GM21447 (cell line): ENCODE results near the gene DDTL.
"Not testable (repeated sequence)": the region's sequence is repeated elsewhere in the genome, so short reads cannot be mapped to it uniquely, and the experiment has no call there.

Experiments used
- ATAC-seq: cut with Tn5 transposase; IDR thresholded peaks from one replicate; pipeline ENCODE4 v1.9.1; 2021; ENCODE audit not compliant: unreplicated experiment

The DDTL gene

GRCh38 chr22:23966568-23966967 lies at the start of gene DDTL:
Gene DDTL (plus strand): TSS chr22:23966888. CDS start chr22:23966915, 27 bp downstream.
- ATAC-seq = peak; percentile 87

DNA sequence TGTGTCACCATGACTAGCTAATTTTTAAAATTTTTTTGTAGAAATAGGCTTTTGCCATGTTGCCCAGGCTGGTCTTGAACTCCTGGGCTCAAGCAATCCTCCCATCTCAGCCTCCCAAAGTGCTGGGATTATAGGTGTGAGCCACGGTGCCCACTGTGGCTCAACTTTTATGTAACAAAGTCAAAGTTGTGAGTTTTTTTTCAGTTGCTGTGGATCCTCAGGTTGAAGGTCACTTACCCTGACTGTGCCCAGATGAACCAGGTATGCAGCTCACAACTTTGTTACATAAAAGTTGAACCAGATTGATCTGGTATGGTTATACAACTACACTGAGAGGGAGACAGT lies 46.4 kb upstream of the DDTL start:
- ATAC-seq = not testable (repeated sequence)

DNA sequence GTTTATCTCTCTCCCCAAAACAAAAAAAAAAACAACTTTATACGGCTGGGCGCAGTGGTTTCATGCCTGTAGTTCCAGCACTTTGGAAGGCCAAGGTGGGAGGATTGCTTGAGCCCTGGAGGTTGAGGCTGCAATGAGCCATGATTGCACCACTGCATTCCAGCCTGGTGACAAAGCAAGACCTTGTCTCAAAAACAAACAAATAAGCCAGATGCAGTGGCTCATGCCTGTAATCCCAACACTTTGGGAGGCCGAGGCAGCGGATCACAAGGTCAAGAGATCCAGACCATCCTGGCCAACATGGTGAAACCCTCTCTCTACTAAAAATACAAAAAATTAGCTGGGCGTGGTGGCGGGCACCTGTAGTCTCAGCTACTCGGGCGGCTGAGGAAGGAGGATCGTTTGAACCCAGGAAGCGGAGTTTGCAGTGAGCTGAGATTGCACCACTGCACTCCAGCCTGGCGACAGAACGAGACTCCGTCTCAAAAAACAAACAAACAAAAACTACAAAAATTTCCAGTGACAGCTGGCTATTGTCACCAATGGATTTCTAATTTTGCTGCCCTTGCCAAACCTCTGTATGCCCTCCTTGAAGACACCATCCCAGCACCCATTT lies 45.0 kb upstream of the DDTL start:
- ATAC-seq = not testable (repeated sequence)

- ATAC-seq = no peak
Measured at GRCh38 chr22:23922921-23923320, 43.8 kb upstream of the DDTL start.

DNA sequence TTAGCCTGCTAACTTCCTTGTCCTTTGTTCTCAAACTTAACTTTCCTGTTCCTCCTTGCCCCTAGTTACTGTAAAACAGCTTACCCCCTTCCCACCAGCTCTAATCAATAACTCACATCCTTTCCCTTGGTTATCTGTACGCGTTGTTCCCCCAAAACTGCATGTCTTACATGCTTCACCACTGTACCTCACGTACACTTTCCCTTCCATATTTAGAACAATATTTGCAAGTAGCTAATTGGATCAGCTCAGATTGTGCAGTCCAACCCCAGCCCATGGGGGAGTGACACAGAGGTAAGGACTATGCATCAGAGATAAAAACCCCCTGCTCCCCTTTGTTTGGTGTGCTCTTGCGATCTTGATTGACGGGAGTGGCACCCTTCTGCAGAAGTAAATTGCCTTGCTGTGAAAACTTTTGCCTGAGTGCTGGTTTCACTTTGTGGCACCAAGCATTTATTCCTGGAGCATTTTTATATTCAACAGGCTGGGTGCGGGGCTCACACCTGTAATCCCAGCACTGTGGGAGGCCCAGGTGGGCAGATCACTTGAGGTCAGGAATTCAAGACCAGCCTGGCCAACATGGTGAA lies 41.6 kb upstream of the DDTL start:
- no peak for ATAC-seq

DNA sequence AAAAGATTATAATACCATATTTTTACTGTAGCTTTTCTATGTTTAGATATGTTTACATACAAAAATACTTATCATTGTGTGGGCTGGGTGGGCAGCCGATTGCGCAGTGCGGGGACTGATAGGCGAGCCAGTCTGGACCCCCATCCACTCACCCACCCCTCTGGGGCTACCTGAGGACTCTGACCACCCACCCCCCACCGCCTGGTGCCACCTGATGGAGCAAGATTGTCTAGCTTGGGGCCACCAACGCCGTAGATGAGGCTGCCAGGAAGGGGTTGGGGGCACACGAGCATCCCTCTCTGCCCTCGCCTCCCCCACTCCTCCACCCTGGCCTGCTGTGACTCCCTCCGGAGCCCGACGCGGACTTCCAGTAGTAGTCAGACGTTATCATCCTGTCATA lies 40.1 kb upstream of the DDTL start:
- ATAC-seq = no peak

GRCh38 chr22:23938328-23939016 lies 28.2 kb upstream of the DDTL start:
- no peak for ATAC-seq

- ATAC-seq = no peak
Measured at GRCh38 chr22:23939017-23939357, 27.7 kb upstream of the DDTL start.

DNA sequence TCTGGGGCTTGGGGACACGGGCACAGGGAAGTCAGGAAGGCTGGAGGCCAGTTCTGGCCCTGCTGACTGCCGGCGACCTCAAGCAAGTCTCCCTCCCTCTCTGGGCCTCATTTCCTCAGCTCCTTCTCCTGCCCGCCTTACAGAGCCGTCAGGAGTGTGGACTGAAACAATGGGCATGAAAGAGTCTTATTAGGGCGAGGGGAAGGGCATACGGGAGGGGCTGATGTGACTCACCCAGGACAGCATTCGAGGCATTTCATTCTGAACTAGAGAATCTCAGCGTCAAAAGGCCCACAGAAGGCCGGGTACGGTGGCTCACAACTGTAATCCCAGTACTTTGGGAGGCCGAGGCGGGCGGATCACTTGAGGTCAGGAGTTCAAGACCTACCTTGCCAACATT lies 26.5 kb upstream of the DDTL start:
- not testable (repeated sequence) for ATAC-seq

- ATAC-seq = not testable (repeated sequence)
Measured at GRCh38 chr22:23947391-23947790, 19.3 kb upstream of the DDTL start.

DNA sequence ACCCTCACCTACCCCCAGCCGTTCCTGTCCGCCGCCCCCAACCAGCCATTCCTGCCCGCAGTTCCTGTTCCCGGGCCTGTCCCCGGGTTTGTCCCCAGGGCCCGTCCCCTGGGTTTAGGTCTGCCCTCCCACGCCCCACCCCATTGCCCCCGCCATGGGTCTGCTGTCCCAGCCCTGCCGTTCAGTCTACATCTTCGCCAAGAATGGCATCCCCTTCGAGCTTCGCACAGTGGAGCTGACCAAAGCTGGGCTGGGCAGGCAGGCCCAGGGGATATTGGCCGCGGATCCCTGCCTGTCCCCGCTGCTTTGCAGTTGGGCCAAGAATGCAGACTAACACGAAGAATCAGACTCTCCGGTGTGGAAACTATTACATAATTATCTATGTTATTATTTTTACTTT lies 16.9 kb upstream of the DDTL start:
- ATAC-seq = not testable (repeated sequence)

- not testable (repeated sequence) for ATAC-seq
Measured at GRCh38 chr22:23951383-23951782, 15.3 kb upstream of the DDTL start.

- not testable (repeated sequence) for ATAC-seq
Measured at GRCh38 chr22:23952794-23953405, 13.8 kb upstream of the DDTL start.

DNA sequence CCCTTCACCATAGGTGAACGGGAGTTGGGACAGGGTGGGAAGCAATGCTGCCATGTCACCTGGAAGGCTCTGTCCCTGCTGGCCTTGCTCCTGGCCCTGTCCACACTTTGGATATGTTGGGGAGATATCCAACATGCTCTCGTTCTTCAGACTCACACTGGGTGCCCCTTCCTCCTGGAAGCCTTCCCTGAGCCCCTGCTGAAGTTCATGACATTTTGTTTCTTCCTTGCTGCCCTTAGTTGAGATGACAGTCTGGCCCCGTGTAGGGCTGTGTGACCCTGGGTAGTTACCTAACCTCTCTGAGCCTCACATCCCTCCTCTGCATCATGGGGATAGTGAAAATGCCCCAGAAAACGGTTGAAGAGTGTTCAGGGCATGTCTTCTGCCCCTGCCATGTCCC lies 13.2 kb upstream of the DDTL start:
- ATAC-seq = not testable (repeated sequence)

DNA sequence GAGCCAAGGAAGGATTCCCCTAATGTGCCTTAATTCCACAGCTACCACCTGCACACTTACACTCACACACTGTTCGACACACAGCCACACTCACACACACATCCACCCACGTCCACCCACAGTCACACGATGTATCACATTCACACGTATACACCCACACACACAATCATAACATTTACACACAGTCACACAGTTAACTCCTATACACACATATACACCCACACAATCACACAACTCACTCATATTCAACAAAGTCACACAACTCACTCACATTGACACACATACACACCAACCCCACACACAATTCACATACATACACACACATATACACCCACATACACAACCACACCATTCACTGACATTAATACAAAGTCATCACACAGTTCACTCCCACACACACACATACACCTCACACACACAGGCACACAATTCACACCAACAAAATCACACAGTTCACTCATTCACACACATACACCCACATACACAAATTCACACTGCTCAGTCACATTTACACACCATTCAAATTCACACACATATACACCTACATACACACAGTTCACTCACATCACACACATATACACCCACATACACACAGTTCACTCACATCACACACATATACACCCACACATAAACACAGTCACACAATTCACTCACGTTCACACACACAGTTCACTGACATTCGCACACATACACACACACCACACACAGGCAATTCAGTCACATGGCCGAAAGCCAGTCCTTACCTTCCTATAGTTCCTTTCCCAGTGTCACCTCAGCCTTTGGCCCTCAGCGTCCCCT lies 12.3 kb upstream of the DDTL start:
- ATAC-seq = not testable (repeated sequence)

GRCh38 chr22:23954991-23955305 lies 11.7 kb upstream of the DDTL start:
- not testable (repeated sequence) for ATAC-seq

- ATAC-seq = not testable (repeated sequence)
Measured at GRCh38 chr22:23955886-23956285, 10.8 kb upstream of the DDTL start.

DNA sequence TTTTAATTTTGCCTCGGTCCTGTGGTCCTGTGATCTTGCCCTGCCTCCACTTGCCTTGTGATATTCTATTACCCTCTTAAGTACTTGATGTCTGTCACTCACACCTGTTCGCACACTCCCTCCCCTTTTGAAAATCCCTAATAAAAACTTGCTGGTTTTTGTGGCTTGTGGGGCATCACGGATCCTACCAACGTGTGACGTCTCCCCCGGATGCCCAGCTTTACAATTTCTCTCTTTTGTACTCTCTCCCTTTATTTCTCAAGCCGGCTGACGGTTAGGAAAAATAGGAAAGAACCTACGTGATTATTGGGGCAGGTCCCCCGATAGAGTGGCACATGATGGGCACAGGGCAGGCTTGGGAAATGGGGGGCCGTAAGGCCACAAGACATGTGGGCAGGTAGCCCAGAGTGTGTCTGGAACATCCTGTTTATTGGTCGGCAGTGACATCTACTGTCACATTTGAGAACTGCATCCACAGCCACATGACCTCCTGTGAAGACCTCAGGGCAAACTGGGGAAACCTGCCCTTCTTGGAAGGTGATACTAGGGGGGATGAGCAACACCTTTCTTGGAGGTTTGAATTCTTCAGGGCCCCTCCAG lies 10.3 kb upstream of the DDTL start:
- not testable (repeated sequence) for ATAC-seq

- ATAC-seq = not testable (repeated sequence)
Measured at GRCh38 chr22:23961084-23961771, 5.5 kb upstream of the DDTL start, which contains the start of gene GSTT2B. Gene GSTT2B (minus strand): TSS chr22:23961195. CDS start chr22:23961131, 64 bp downstream.

DNA sequence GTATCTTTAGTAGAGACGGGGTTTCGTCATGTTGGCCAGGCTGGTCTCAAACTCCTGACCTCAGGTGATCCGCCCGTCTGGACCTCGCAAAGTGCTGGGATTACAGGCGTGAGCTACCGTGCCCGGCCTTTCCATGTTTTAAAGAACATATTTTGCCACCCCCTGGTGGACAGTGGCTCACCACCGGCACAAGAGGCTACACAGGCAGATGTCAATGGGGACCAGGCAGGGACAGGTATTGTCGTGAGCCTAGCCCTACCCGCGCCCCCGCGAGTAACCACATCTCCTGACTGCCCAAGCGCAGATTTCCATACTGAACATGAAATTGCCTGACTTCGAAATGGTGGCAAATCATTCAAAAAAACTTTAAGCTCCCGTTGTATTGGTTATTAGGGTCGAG lies 594 bp upstream of the DDTL start:
- ATAC-seq = peak; percentile 32
